ENCODE data around the gene PALM2AKAP2.

PALM2AKAP2 gene

GRCh38 chr9:109828254-109828653 is 48.3 kb downstream of the PALM2AKAP2 start:
- no peaks in the 10 kb centered on the region for H3K27me3 ChIP-seq (ENCODE audit: control insufficient read depth in 5 of 5, insufficient read depth in 4 of 5, low read length in 5 of 5)
- H3K9me3 ChIP-seq (ENCODE audit: control insufficient read depth in 5 of 5, low read length in 5 of 5): no peaks in the 10 kb centered on the region
- no peaks in the 10 kb centered on the region for H3K36me3 ChIP-seq (ENCODE audit: control insufficient read depth in 5 of 5, insufficient read depth in 5 of 5, low read length in 5 of 5)
- H3K4me3 ChIP-seq (ENCODE audit: low read depth in 1 of 5, low read length in 5 of 5): no peak overlapping the region
- peaks cover 1 to 28% (median 13%) of the 10 kb centered on the region in 5 donors for H3K4me1 ChIP-seq (ENCODE audit: control insufficient read depth in 5 of 5, insufficient read depth in 5 of 5, low read length in 5 of 5)
- no peak overlapping the region for H3K9ac ChIP-seq (ENCODE audit: low read length in 5 of 5)
- H3K27ac ChIP-seq (ENCODE audit: low read depth, low read length): no peak overlapping the region

Measured in subcutaneous abdominal adipose tissue (tissue), 5 donors.